GM18868 (cell line): ENCODE measurements around the gene LAD1.

Experiments
- ATAC-seq: cut with Tn5 transposase; IDR thresholded peaks from one replicate; pipeline ENCODE4 v1.9.1; 2021; ENCODE audit warnings: mild to moderate bottlenecking, moderate library complexity; ENCODE audit not compliant: unreplicated experiment

LAD1 gene

DNA sequence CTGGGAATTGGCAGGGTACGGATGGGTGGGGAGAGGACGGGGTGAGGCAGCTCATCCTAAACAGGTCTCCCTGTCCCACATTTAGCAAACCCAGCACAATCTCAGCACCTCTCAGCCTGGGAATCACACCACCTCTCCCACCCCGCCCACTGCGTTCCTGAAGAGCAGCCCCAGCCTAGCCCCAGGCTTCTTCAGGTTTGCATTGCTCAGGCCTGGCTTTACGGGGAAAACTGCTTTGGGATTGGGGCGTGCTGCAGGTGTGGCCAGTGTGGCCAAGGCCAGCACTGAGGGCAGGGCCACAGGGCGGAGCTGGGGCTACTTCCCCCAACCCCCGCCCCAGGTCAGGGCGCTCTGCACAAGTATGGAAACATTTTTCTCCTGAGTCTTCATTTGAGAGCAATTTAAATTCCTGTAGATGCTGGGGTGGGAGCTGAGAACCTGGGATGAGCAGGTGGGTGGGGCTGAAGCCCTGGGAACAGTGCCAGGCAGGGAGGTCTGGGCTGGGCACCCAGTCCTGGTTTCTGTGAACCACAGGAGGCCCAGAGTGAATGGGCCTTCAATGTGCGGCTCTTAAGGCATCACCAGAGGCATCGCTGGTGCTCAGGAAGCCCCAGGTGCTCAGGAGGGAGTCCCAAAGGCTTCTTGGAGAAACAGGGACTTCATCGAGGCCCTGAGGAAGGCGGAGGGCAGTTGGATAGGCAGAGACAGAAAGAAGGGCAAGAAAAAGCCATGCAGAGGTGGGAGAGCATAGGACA is 45.8 kb downstream of the LAD1 start:
- no peak for ATAC-seq

DNA sequence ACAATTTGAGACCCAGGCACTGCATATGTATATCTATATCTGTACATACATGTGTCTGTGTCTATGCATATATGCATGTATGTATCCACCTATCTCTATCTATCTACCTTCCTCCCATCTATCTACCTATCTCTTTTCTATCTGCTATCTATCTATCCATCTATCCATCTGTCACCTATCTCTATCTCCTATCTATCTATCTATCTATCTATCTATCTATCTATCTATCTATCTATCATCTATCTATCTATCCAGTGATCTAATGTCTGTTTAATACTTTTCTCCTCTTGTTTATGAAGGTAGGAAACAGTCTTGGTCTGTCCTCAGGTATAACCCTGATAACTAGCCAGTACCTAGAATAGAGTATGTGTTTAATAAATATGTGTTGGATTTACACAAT is 47.5 kb downstream of the LAD1 start:
- ATAC-seq, result no peak

- ATAC-seq, result no peak
Observed at GRCh38 chr1:201350884-201351283, 48.2 kb downstream of the LAD1 start.

GRCh38 chr1:201350361-201350725 is 48.8 kb downstream of the LAD1 start:
- no peak for ATAC-seq

- no peak for ATAC-seq
Observed at GRCh38 chr1:201349092-201349491, 50.0 kb downstream of the LAD1 start.

DNA sequence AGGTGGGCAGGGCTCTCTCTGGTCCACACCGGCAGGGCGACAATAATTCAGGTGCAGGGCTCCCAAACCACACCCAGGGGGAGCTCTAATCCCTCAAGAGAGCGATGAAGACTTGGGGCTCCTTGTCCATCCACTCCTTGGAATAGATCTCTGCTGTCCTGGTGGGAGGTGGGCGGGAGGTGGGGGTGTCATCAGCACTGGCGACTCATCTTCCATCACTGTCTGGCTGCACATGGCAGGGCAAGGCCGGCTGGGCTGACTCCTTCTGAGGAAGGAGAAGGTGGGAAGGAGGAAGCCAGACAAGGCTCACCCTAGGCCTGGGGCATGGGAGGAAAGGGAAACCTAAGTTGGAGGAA is 50.9 kb downstream of the LAD1 start:
- peak; percentile 46 for ATAC-seq

GRCh38 chr1:201347498-201348210 is 51.5 kb downstream of the LAD1 start:
- ATAC-seq, result no peak

DNA sequence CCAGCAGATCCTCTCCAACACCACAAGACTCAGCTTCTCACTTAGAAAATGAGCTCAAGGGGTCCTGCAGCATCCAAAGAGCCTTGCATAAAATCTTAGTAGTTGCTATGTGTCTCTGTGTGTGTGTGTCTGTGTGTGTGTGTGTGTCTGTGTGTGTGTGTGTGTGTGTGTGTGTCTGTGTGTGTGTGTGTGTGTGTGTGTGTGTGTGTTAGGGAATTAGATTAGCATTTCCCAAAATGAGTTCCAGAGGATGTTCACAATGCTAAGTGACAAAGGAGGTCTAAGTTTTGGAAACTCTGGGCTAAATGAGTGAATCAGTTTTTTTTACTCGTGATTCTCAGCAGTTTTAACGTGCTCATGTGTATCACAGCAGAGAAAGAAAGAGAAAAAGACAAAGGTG is 52.1 kb downstream of the LAD1 start:
- ATAC-seq, result no peak

DNA sequence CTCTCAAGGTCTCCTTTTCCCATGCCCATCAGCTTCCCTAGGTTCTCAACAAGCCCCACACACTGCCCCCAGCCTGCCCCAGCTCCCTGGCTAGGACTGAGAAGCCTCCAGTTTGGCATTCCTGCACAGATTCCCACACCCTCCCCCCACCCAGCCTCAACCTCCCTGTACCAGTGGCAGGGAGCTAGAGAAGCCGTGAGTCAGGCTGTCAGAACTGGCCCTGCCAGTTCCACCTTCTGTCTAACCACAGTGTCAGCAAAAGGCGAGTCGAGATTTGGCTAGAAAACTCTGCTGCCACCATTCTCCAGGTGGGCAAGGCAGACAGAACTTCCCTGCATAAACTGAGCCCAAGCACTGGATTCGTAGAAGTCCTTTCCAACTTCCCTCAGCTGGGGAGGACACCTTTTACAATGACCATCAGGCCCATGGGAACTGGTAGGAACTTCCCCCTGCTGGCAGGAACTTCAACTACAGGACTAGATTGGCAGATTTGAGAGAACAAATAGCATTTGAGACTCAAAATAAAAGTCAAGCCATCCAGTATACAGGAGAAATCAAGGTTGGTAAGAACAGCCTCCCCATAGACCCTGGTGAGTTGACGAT is 52.7 kb downstream of the LAD1 start:
- ATAC-seq, result no peak

DNA sequence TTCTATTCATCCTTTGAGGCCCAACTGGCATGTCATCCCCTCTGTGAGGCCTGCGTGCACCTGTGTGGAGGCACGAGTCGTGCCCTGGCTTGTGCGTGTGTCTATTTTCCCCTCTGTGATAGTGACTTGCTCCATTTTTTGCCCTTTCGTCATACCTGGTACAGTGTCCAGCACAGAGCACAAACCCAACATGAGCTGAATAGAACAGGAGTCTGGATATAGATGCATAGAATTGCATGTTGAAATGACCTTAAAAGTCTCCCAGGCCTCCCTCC is 54.1 kb downstream of the LAD1 start:
- ATAC-seq, result no peak

DNA sequence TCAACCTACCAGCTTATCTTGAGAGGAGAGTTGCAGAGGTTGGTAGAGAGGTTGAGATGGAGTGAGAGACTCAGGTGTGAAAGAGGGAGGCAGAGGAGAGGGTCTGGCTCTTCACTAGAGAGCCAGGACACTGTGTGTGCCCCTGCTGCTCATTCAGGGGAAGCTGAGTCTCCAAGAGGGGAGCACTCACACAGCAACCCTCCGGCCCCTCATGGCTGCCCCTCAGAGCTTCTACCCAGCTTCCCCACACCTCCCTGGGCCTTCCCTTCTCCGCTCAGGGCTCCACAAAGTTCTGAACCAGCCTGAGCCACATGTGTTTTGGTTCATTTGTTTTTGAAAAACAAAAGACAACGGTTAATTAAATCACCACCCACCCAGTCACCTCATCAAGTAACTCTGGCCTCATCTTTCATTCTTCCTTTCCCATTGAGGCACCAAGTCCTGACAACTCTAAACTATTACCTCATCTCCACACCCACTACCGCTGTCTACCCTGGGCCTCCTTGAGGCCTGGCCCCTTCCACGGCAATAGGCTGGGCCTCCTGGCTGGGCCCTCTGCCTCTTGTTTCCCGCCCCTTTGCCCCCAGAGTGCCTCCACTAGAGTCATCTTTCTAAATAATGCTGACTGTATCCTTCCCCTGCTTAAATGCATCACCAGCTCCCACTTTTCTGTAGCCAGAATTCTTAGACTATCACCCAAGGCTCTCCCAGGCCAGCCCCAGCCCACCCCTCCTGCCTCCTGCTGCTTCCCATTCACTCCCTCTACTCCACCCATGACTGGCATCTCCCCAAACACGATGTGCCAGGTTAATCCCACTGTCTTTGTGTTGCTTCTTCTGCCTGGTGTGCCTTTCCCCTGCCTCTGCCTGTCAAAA is 54.7 kb downstream of the LAD1 start:
- no peak for ATAC-seq

DNA sequence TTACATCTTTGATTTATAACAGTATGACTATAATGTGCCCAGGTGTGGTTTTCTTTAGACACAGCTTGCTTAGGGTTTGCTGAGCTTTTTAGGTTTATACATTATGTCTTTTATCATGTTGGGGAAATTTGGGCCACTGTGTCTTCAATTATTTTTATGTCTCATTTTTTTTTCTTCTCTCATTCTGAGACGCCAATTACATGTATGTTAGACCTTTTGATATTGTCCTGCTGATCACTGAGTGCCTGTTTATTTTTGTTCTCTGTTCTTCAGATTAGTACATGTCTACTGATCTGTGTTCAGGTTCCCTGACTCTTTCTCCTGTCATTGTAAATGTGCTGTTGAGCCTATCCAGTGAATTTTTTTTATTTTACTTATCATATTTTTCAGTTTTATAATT is 57.7 kb downstream of the LAD1 start:
- no peak for ATAC-seq

DNA sequence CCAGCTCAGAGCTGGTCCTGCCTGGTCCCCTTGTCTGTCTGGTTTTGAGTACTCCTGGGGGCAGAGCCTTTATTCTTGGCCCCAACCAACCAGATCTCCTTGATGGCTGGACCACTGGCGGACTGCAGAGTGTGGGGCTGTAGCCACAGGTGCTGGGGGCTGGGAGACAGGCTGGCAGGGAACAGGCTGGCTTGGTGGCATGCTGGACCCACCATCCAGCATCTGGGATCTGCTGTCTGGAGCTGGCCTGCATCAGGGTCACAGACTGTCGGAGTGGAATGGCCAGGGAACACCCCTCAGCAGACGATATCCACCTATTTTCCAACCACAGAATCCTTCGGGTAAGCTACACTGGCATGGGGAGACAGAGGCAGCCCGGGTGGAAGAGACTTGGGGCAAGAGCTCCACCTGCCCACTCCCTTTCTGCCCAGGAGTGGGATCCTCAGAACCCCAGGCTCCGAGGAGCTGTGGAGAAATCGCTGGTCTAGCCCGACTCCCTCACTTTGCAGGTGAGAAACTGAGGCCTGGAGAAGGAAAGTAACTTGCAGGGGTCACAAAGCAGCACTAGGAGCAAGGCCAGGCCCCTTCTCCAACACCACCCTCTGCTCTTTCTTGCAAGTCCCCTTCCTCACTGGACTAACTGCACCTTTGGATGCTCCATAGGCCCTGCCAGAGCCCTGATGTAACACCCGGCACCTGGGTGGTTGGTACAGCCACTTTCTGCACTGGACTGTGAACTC is 62.2 kb downstream of the LAD1 start:
- ATAC-seq, result no peak

DNA sequence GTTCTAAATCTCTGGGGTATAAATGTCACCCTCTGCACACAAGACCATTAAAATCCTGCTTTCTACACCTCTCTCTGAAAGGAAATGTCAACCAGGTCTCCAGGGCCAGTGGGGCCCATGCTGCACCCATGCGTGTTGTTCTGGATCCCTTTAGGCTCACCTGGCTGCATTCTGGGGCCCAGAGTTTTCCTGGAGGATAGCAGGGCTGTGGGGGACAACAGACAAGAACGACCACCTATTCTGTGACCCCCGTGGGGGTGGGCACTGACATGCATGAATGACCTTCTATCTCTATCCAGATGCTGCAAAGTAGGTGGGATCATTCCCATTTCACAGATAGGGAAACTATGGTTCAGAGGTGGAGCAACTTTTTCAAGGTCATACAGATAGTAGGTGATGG is 63.2 kb downstream of the LAD1 start:
- ATAC-seq, result no peak

DNA sequence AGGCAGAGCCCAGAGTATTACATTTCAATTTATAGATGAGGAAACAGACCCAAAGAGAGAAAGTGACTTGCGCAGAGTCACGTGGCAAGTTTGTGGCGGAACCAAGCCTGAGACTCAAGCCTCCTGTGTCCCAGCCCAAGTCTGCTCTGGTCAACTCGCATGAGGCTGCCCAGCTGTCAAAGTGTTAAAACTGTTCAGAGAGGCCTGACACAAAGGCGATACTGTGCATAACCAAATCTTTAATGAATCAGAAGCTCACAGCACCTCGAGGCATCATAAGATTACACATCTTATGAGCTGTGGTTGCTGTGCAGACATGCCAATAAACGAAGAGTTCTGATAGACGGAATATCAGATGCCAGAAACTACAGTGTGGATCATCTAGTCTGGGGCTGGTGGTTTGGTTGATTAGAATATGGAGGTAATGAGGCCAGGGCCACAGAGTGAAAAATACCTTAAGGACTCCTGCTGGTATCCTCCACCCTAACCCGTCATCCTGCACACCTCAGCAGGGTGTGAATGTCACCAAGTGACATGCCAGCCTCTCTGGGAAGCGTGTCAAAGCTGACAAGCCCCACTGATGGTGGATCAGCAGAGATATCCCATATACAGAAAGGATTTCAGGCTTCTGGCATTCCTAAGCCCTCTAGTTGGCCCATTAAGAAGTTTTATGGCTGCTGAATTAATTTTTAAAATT is 63.8 kb downstream of the LAD1 start:
- no peak for ATAC-seq

- ATAC-seq, result no peak
Observed at GRCh38 chr1:201334325-201335173, 64.6 kb downstream of the LAD1 start.

DNA sequence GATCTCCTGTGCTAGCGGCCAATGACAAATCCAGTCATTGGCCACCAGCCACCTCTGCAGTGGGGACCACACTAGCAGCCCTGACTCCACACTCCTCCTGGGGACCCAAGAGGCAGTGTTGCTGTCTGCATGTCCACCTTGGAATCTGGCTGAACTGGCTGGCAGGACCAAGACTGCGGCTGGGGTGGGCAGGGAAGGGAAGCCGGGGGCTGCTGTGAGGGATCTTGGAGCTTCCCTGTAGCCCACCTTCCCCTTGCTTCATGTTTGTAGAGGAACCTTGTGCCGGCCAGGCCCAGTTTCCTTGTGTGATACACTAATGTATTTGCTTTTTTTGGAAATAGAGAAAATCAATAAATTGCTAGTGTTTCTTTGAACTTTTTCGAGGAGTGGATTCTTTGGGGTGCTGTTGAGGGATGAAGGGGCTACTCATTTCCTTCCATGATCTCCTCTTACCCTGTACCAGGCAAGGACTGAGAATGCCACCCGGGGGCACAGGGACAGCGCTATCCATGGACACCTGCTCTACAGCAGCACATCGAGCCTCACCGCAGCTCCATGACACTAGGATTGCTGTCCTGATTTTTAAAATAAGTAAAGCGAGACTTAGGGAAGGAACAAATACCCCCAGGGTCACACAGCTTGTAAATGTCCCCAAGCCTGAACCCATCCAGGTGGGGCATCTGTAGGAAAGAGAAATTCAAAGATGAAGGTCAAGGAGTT is 66.3 kb downstream of the LAD1 start:
- ATAC-seq, result no peak

GRCh38 chr1:201332021-201332420 is 67.1 kb downstream of the LAD1 start:
- ATAC-seq, result no peak

- ATAC-seq, result no peak
Observed at GRCh38 chr1:201331166-201331565, 68.0 kb downstream of the LAD1 start.
